Activated naive CD8-positive, alpha-beta T cell treated with anti-CD3 and anti-CD28 coated beads, Interleukin-2, amount 10 ng/mL, durations not matched to agents 7 days and 5 days (primary cell): Measurements from ENCODE around the gene NUP93. TPM values are rescaled to one million over a fixed set of nuclear protein-coding genes. Genes with fewer than 3 reads are reported as not detected.
A peak's percentile ranks its signal among the peaks of the same experiment; 100 is the strongest.
"Not testable (repeated sequence)": the region's sequence is repeated elsewhere in the genome, so short reads cannot be mapped to it uniquely, and the experiment has no call there.

Experiments used
- ATAC-seq: fragments of 150-1000 bp; cut with Tn5 transposase; one replicate; pipeline ENCODE4 v1.10.0; 2021; ENCODE audit warnings: low read depth, moderate library complexity
- POLR2A ChIA-PET: fragments of 350-600 bp; sonication (Branson Sonifier 250); formaldehyde crosslinking; loops from one replicate; lab custom pipeline; 2021; ENCODE audit warnings: antibody characterized with exemption; lab: Charles Lee
- DNase-seq: peaks from one replicate; pipeline ENCODE4 v3.0.0; 2021
- H3K27ac Mint-ChIP-seq: one replicate; pipeline ENCODE4 v1.8.0; 2022; ENCODE audit warnings: mild to moderate bottlenecking, mixed read lengths
- H3K27me3 Mint-ChIP-seq: one replicate; pipeline ENCODE4 v1.8.0; 2022; ENCODE audit warnings: mild to moderate bottlenecking, moderate library complexity, mixed read lengths
- H3K36me3 Mint-ChIP-seq: one replicate; pipeline ENCODE4 v1.8.0; 2021; ENCODE audit warnings: mild to moderate bottlenecking, mixed read lengths
- H3K4me1 Mint-ChIP-seq: one replicate; pipeline ENCODE4 v1.8.0; 2021; ENCODE audit warnings: mixed read lengths
- H3K4me3 Mint-ChIP-seq: one replicate; pipeline ENCODE4 v1.8.0; 2022; ENCODE audit warnings: mild to moderate bottlenecking, moderate library complexity, mixed read lengths
- H3K9me3 Mint-ChIP-seq: one replicate; pipeline ENCODE4 v1.8.0; 2021; ENCODE audit warnings: mixed read lengths
- total RNA-seq, 2 experiments: library from RNA; stranded (reverse); gene quantifications; one replicate each; pipeline ENCODE4 v1.2.3, GENCODE V29; 2021

The NUP93 gene
- total RNA-seq, 2 experiments from 2014 or later = 89.5 to 92.5 TPM

DNA sequence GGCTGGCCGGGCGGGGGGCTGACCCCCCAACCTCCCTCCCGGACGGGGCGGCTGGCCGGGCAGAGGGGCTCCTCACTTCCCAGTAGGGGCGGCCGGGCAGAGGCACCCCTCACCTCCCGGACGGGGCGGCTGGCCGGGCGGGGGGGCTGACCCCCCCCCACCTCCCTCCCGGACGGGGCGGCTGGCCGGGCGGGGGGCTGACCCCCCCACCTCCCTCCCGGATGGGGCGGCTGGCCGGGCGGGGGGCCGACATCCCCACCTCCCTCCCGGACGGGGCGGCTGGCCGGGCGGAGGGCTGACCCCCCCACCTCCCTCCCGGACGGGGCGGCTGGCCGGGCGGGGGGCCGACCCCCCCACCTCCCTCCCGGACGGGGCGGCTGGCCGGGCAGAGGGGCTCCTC lies 9.4 kb downstream of the NUP93 start:
- H3K36me3 Mint-ChIP-seq, POLR2A ChIA-PET, ATAC-seq, H3K4me3 Mint-ChIP-seq, H3K27ac Mint-ChIP-seq, H3K27me3 Mint-ChIP-seq, H3K9me3 Mint-ChIP-seq, DNase-seq: not testable (repeated sequence)
- H3K4me1 Mint-ChIP-seq = peaks cover 17% of the 10 kb centered on the region

DNA sequence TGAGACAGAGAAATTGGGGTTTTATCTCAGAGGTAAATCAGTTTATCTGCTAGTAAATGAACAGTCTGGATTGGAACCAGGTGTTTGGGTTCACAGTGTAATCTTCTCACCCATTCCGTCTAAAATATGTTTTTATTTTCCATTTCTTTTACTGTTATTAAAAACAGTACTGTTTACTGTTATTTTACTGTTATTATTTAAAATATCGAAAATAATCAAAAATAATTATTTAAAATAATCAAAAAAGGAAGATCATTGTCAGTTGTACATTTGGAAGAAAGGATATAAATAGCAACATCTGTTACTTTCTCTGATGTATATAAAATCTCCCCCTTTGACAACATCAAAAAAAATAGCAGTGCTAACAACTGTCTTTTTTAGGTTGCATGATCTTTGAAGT lies 11.5 kb downstream of the NUP93 start:
- peaks cover 15% of the 10 kb centered on the region for H3K4me1 Mint-ChIP-seq
- no peak overlapping the region for H3K4me3 Mint-ChIP-seq
- no peak overlapping the region for H3K27ac Mint-ChIP-seq
- H3K9me3 Mint-ChIP-seq = no peaks in the 10 kb centered on the region
- ATAC-seq = no peak
- POLR2A ChIA-PET = no interaction called here
- peaks cover 6% of the 10 kb centered on the region for H3K36me3 Mint-ChIP-seq
- no peak for DNase-seq
- no peaks in the 10 kb centered on the region for H3K27me3 Mint-ChIP-seq

DNA sequence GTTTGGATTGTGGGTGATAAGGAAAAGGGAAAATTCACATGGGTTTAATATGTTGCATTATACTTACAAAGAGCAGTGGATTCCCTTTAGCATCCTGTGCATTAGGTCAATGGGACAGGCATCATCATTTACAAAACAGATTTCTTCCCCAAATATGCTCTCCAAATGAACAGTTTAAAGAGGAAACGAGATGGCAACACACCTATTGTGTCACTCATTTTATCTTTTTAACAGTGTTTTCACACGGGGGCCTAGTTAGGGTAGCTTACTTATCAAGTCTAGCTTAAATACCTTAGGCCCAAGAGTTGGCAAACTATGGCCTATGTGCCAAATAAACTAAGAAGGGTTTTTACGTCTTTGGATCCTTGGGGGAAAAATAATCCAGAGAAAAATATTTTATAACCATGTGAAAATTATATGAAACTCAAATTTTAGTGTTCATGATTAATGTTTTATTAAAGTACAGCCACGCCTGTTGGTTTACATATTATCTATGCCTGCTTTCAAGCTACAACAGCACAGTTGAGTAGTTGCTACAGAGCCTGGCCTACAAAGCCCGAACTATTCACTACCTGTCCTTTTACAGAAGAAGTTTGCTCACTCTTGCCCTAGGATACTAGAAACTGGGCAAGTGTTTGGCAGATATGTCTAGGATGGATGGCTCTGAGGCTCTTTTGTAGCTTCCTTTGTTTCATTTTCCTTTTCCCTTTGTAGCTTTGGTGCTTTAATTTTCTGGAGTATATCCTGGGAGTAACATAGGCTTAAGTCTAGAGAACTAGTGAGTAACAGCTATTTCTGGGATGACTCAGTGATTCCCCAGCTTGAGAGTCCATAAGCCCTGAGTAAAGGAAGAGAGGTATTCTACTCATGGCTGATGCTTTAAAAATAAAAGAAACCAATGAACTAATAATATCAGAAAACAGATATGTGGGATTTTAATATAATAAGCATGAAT lies 12.4 kb downstream of the NUP93 start:
- Mint-ChIP-seq H3K9me3 (no peaks in the 10 kb centered on the region), H3K4me1 (peaks cover 12% of the 10 kb centered on the region), H3K36me3 (peaks cover 4% of the 10 kb centered on the region), H3K4me3 (no peak overlapping the region), H3K27ac (no peak overlapping the region), H3K27me3 (no peaks in the 10 kb centered on the region)
- DNase-seq (no peak), ATAC-seq (no peak)
- POLR2A ChIA-PET = interaction anchor here (0.6 kb wide), 1 partner anchor 1230 kb away, joined by 3 read pairs; no protein-coding TSS in a partner anchor

DNA sequence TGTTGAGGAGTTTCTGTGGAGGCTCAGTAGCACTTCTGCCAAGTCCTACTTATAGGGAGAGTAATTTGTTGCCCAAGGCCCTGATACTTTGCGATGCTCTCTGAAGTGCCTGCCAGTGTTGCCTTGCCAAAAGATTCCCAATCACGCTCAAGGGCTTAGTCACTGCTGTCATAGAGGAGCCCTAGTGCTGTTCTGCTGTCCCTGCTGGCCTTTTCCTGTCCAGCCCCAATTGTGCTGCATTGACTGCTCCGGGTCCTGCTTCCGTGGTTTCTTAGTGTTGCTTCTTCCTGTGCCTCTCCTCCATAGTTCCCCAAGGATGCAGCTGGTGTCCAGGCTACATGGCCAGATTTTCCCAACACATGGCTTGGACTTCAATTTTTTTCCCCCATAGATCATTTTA lies 13.9 kb downstream of the NUP93 start:
- Mint-ChIP-seq H3K9me3 (no peaks in the 10 kb centered on the region), H3K27me3 (no peaks in the 10 kb centered on the region), H3K4me3 (no peak overlapping the region), H3K27ac (no peak overlapping the region), H3K36me3 (peaks cover 7% of the 10 kb centered on the region), H3K4me1 (peaks cover 13% of the 10 kb centered on the region)
- DNase-seq (no peak), ATAC-seq (no peak)
- POLR2A ChIA-PET = no interaction called here

DNA sequence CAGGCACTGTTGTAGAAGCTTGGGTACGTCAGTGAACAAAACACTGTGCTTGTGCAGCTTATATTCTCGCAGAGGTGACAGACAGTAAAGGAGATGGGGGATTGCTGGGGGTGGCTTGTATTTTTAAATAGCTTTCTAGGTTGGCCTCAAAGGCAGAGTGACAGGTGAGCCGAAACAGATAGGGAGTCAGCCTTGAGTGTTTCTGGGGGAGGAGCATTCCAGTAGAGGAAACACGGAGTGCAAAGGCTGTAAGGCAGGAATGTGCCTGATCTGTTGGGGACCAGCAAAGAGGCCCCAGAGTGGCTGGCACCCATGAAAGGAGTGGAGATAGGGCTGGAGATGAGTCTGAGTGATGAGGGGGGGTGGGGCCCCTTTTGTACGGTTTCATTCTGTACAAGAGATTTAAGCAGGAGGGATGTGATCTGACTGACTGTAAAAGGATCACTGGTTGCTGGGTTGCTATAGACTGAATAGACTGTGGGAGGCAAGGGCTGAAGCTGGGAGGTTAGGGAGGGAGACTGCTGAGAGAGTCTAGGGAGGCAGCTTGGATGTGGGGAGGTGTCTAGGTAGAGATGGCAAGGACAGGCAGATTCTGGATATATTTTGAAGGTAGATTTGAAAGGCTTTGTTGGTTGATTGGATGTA lies 15.2 kb downstream of the NUP93 start:
- DNase-seq = no peak
- Mint-ChIP-seq H3K9me3 (no peaks in the 10 kb centered on the region), H3K36me3 (peaks cover 14% of the 10 kb centered on the region), H3K4me1 (peaks cover 17% of the 10 kb centered on the region), H3K27ac (no peak overlapping the region), H3K4me3 (no peak overlapping the region), H3K27me3 (no peaks in the 10 kb centered on the region)
- ATAC-seq = no peak
- POLR2A ChIA-PET = no interaction called here

DNA sequence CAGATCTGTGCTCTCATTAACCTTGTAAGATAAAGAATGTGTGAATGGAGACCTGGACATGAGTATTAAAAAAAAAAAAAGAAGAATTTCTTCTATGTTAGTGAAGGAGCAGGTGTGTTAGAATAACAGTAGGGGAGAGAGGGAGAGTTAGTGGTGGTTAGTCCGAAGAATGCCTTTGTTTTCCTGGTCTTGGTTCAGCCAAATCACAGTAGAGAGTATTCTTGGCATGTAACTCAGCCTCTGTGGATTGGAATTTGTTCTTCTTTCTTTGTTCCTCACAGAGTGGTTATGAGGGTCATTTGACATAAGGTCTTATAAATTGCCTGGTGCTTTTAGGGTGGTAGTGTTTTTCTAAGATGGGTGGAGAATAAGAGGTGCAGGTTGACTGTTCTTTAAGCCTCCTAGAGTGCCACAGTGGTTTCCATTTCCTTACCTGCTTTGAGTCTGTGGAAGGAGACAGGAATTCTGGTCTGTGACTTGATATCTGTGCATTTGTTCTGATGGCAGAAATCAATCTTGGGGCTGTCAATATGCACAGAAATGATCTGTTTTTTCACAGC lies 17.6 kb downstream of the NUP93 start:
- ATAC-seq (no peak), DNase-seq (no peak)
- no peaks in the 10 kb centered on the region for H3K27me3 Mint-ChIP-seq
- no peak overlapping the region for H3K4me3 Mint-ChIP-seq
- H3K27ac Mint-ChIP-seq = no peak overlapping the region
- POLR2A ChIA-PET = interaction anchor here (0.6 kb wide), 1 partner anchor 9 kb away, joined by 4 read pairs; no protein-coding TSS in a partner anchor
- peaks cover 22% of the 10 kb centered on the region for H3K36me3 Mint-ChIP-seq
- peaks cover 13% of the 10 kb centered on the region for H3K4me1 Mint-ChIP-seq
- H3K9me3 Mint-ChIP-seq = no peaks in the 10 kb centered on the region

DNA sequence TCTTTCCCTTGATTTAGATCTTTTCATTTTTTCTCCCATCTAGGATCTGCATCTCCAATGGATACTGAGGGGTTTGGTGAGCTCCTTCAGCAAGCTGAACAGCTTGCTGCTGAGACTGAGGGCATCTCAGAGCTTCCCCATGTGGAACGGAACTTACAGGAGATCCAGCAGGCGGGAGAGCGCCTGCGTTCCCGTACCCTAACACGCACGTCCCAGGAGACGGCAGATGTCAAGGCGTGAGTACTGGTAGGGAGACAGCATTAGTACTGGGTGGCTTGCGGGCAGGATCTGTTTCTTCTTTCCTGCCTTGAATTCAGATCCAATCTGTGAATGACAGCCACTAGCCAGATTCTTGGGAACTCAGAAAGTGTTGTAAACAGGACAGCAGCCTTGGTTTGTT lies 18.3 kb downstream of the NUP93 start:
- H3K27me3 Mint-ChIP-seq = no peaks in the 10 kb centered on the region
- DNase-seq = no peak
- no peak for ATAC-seq
- peaks cover 28% of the 10 kb centered on the region for H3K36me3 Mint-ChIP-seq
- no peak overlapping the region for H3K4me3 Mint-ChIP-seq
- H3K4me1 Mint-ChIP-seq = peaks cover 13% of the 10 kb centered on the region
- H3K9me3 Mint-ChIP-seq = peaks cover 2% of the 10 kb centered on the region
- POLR2A ChIA-PET = no interaction called here
- H3K27ac Mint-ChIP-seq = no peak overlapping the region

DNA sequence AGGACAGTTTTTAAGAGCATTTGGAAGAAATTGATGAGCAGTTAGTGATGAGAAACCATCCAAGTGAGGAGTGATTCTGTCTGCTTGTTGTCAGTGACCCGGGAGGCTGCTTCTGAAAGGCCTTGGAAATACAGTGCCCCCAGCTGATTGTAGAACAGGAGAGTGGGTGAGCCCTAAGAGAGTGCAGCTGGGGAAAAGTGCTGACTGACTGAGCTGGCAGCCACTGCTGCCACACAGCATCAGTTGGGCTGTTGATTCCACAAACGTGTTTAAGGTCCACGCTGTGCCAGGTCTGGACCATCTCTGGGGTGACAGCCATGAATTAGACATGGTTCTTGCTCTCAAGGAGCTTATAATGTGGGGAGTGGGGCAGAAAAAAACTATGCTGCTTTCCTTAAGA lies 18.9 kb downstream of the NUP93 start:
- Mint-ChIP-seq H3K4me1 (peaks cover 12% of the 10 kb centered on the region), H3K27me3 (no peaks in the 10 kb centered on the region), H3K36me3 (peaks cover 34% of the 10 kb centered on the region), H3K9me3 (peaks cover 3% of the 10 kb centered on the region), H3K4me3 (no peak overlapping the region), H3K27ac (peak overlapping the region; percentile 18)
- no peak for DNase-seq
- POLR2A ChIA-PET = no interaction called here
- no peak for ATAC-seq

DNA sequence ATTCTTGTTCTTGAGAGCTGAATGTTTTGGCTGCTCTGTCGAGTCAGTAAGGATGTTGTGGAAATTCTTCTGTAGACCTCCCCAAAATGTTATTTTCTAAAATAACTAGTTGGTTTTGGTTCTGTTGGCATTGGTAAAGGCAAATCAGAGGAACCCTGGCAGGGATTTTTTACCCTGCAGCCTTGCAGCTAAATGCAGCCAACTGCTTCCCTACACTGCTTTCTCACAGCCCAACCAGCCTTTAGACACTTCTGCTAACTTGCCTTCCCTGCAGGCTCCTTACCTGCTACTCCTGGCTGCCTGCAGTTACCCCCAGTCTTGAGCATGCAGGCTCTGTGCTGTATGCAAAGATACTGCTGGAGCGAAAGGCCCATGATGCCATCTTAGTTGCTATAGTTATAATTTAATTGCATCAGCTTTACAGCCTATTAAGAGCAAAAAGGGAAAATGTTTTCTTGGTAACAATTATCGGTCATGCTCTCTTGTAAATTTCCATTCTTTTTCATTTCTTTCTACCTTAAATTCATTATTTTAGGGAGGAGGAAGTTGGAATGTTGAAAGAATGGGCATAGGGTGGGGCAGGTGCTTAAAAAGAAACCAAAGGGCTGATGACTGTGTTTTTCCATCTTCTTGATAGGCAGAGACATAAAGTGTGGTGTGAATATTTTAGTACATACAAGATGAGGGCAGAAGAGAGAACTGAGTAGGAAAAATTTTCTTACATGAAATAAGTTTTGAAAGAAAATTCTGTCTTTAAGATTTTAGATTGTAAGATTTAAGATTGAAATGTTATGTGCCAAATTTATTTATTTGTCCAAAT lies 20.0 kb downstream of the NUP93 start:
- DNase-seq (no peak), ATAC-seq (no peak)
- Mint-ChIP-seq H3K4me1 (peaks cover 10% of the 10 kb centered on the region), H3K4me3 (no peak overlapping the region), H3K36me3 (peaks cover 42% of the 10 kb centered on the region), H3K9me3 (peaks cover 8% of the 10 kb centered on the region), H3K27me3 (no peaks in the 10 kb centered on the region), H3K27ac (no peak overlapping the region)
- POLR2A ChIA-PET = no interaction called here

DNA sequence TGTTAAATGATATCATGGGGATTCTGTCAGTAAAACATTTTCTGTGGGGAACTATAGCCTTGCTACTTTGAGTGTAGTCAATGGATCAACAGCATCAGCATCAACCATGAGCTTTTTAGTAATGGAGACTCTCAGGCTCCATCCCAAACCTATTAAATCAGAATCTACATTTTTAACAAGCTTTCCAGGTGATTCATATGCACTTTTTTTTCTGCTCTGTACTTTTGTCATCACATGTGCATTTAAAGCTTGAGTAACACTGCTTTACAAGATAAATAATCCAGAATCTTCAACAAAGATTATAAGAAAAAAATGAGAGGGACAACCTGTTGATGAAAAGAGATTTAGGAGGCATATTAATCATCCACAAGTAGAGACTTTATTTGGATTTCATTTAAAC lies 23.5 kb downstream of the NUP93 start:
- Mint-ChIP-seq H3K4me3 (no peak overlapping the region), H3K9me3 (peaks cover 12% of the 10 kb centered on the region), H3K4me1 (peaks cover 11% of the 10 kb centered on the region), H3K27ac (no peak overlapping the region), H3K36me3 (peaks cover 46% of the 10 kb centered on the region), H3K27me3 (no peaks in the 10 kb centered on the region)
- ATAC-seq (no peak), DNase-seq (no peak)
- POLR2A ChIA-PET = no interaction called here

DNA sequence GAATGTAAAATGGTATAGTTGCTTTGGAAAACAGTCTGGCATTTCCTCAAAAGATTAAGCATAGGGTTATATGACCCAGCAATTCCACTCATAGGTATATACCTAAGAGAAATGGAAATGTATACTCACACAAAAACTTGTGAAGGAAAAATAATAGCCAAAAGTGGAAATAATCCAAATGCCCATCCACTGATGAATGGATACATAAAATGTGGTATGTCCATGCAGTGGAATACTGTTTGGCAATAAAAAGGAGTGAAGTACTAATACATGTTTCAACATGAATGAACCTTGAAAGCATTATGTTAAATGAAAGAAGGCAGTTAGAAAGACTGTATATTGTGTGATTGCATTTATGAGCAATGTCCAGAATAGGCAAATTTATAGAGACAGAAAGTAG lies 25.1 kb downstream of the NUP93 start:
- DNase-seq = no peak
- POLR2A ChIA-PET = no interaction called here
- Mint-ChIP-seq H3K9me3 (peaks cover 12% of the 10 kb centered on the region), H3K27ac (no peak overlapping the region), H3K36me3 (peaks cover 50% of the 10 kb centered on the region), H3K4me3 (no peak overlapping the region), H3K27me3 (no peaks in the 10 kb centered on the region), H3K4me1 (peaks cover 11% of the 10 kb centered on the region)
- no peak for ATAC-seq

DNA sequence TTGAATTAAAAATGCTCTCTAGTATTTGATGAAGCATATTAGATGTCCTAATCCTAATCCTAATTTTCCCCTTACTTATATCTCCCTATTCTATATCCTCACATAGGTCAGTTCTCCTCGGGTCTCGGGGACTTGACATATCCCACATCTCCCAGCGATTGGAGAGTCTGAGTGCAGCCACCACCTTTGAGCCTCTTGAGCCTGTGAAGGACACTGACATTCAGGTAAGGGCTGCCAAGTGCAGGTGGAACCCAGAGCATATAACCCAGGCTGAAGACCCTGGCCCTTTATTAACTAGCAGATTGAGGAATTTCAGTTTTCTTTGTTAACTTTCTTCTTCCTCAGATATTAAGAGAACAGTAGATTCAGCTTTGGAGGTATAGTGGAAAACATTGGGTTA lies 28.5 kb downstream of the NUP93 start:
- ATAC-seq = no peak
- H3K36me3 Mint-ChIP-seq = peaks cover 43% of the 10 kb centered on the region
- no peaks in the 10 kb centered on the region for H3K27me3 Mint-ChIP-seq
- H3K4me3 Mint-ChIP-seq = no peak overlapping the region
- H3K4me1 Mint-ChIP-seq = peaks cover 9% of the 10 kb centered on the region
- POLR2A ChIA-PET = no interaction called here
- H3K27ac Mint-ChIP-seq = no peak overlapping the region
- peaks cover 9% of the 10 kb centered on the region for H3K9me3 Mint-ChIP-seq
- no peak for DNase-seq

DNA sequence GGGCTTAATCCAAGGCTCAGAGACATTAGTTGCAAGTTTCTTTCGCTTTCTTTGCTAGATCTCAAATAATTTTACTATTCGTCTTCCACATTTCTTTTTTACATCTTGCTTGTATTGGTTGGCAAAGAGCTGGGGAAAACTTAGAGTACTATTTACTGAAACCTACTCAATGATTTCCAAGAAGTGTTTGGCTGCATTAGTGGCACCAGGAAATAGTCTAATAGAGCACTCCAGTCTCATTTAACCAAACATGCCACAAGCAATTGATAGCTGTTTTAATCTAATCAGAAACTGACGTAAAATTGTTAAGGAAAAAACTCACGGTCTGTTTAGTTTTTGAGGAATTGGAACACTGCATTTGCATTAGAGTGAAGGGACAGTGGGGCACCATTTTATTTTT lies 29.0 kb downstream of the NUP93 start:
- no peak overlapping the region for H3K27ac Mint-ChIP-seq
- ATAC-seq (no peak), DNase-seq (no peak)
- peaks cover 9% of the 10 kb centered on the region for H3K9me3 Mint-ChIP-seq
- POLR2A ChIA-PET = no interaction called here
- H3K4me1 Mint-ChIP-seq = peaks cover 9% of the 10 kb centered on the region
- H3K36me3 Mint-ChIP-seq = peaks cover 41% of the 10 kb centered on the region
- H3K27me3 Mint-ChIP-seq = no peaks in the 10 kb centered on the region
- H3K4me3 Mint-ChIP-seq = no peak overlapping the region
